ENCODE data around the gene LRCOL1.

LRCOL1 gene

GRCh38 chr12:132610051-132610759 lies at the start of gene LRCOL1:
Gene LRCOL1 (minus strand): TSS chr12:132610582. CDS start chr12:132606251, 4,331 bp downstream.
- peak; percentile 60 for DNase-seq

GRCh38 chr12:132660052-132660451 lies 49.7 kb upstream of the LRCOL1 start:
- DNase-seq, result no peak

- DNase-seq, result no peak
Observed at GRCh38 chr12:132659146-132659545, 48.8 kb upstream of the LRCOL1 start.

GRCh38 chr12:132658149-132658894 lies 47.9 kb upstream of the LRCOL1 start:
- DNase-seq, result no peak

- DNase-seq, result no peak
Observed at GRCh38 chr12:132657004-132657727, 46.8 kb upstream of the LRCOL1 start.

GRCh38 chr12:132653567-132654290 lies 43.3 kb upstream of the LRCOL1 start:
- no peak for DNase-seq

- no peak for DNase-seq
Observed at GRCh38 chr12:132651444-132652100, 41.2 kb upstream of the LRCOL1 start.

GRCh38 chr12:132649226-132649945 lies 39.0 kb upstream of the LRCOL1 start:
- DNase-seq, result no peak

- DNase-seq, result no peak
Observed at GRCh38 chr12:132648616-132649225, 38.3 kb upstream of the LRCOL1 start.

- no peak for DNase-seq
Observed at GRCh38 chr12:132647858-132648257, 37.5 kb upstream of the LRCOL1 start.

- no peak for DNase-seq
Observed at GRCh38 chr12:132646850-132647249, 36.5 kb upstream of the LRCOL1 start.

GRCh38 chr12:132642846-132643835 lies 32.8 kb upstream of the LRCOL1 start:
- no peak for DNase-seq

GRCh38 chr12:132641811-132642650 lies 31.6 kb upstream of the LRCOL1 start:
- no peak for DNase-seq

- no peak for DNase-seq
Observed at GRCh38 chr12:132640936-132641335, 30.6 kb upstream of the LRCOL1 start.

- no peak for DNase-seq
Observed at GRCh38 chr12:132639956-132640520, 29.7 kb upstream of the LRCOL1 start.

GRCh38 chr12:132638541-132639408 lies 28.4 kb upstream of the LRCOL1 start:
- DNase-seq, result peak; percentile 30

- DNase-seq, result no peak
Observed at GRCh38 chr12:132637811-132638210, 27.4 kb upstream of the LRCOL1 start.

All from suppressor macrophage treated with lipopolysaccharide for 4 hours (primary cell).